Vagina (tissue), 2 donors: ENCODE data around the gene F2RL3. TPM values are rescaled to one million over a fixed set of nuclear protein-coding genes. Genes with fewer than 3 reads are reported as not detected.
A peak's percentile ranks its signal among the peaks of the same experiment; 100 is the strongest.

Experiments
- DNase-seq, 2 donors: peaks; one replicate each; pipeline ENCODE4 v3.0.0-alpha.2; 2017; ENCODE audit errors: extremely low spot score in 2 of 2
- H3K27ac ChIP-seq: fragments of 200-600 bp; sonication (generic); one replicate; pipeline ENCODE4 v1.5.1; 2019
- H3K27me3 ChIP-seq: fragments of 200-600 bp; sonication (generic); one replicate; pipeline ENCODE4 v1.5.1; 2019
- H3K36me3 ChIP-seq, 2 donors: fragments of 200-600 bp; sonication (generic); one replicate each; pipeline ENCODE4 v1.5.1; 2017 to 2019
- H3K4me1 ChIP-seq: fragments of 200-600 bp; sonication (generic); one replicate; pipeline ENCODE4 v1.5.1; 2019
- H3K4me3 ChIP-seq, 2 donors: fragments of 200-600 bp; sonication (generic); 1 replicate in 1 of 2; 2 replicates in 1 of 2; pipeline ENCODE4 v1.5.1; 2016 to 2019
- H3K9me3 ChIP-seq: fragments of 200-600 bp; sonication (generic); one replicate; pipeline ENCODE4 v1.5.1; 2019
- POLR2A ChIP-seq, 2 donors: fragments of 450-650 bp; IDR thresholded peaks; one replicate each; pipeline ENCODE4 v1.6.1; 2017; ENCODE audit warnings: antibody characterized with exemption in 2 of 2, mild to moderate bottlenecking in 2 of 2, moderate library complexity in 2 of 2
- POLR2AphosphoS5 ChIP-seq, 2 donors: sonication (generic); formaldehyde crosslinking; IDR thresholded peaks; one replicate each; pipeline ENCODE4 v1.9.0; 2017; ENCODE audit warnings: antibody characterized with exemption in 2 of 2, mild to moderate bottlenecking in 2 of 2, low read depth in 1 of 2; ENCODE audit not compliant: insufficient read depth in 1 of 2
- intact Hi-C: fragments of 100-400 bp; cut with DNase I; formaldehyde crosslinking; loops from one replicate; pipeline ENCODE4 v1.15.1; 2023
- total RNA-seq: library from RNA; depleted of rRNA; stranded (reverse); fragments of >200 nt; gene quantifications from one replicate; pipeline ENCODE4 v1.2.3, GENCODE V29; 2016
- TF ChIP-seq, protein P1 (sequence below), 3 experiments: fragments of 450-650 bp in 2 of 3; fragments of 200-600 bp in 1 of 3; sonication (generic) in 1 of 3; IDR thresholded peaks; one replicate each; pipeline ENCODE4 v1.5.1; 2017 to 2019; ENCODE audit warnings: antibody characterized with exemption in 3 of 3, mild to moderate bottlenecking in 2 of 3, moderate library complexity in 2 of 3

F2RL3 gene
- total RNA-seq, 1 donor from 2014 or later: 8.3 TPM

GRCh38 chr19:16895467-16896145 lies 6.8 kb downstream of the F2RL3 start:
- Histone ChIP-seq H3K4me3 (peak overlapping the region; percentile 54 to 69), H3K27me3 (no peaks in the 10 kb centered on the region), H3K36me3 (no peaks in the 10 kb centered on the region), H3K4me1 (peaks cover 13% of the 10 kb centered on the region), H3K27ac (peak overlapping the region; percentile 7), H3K9me3 (no peaks in the 10 kb centered on the region)
- intact Hi-C loops: no loop called here
- no peak for TF ChIP-seq POLR2A (IDR thresholded peaks at IDR 0.05)
- peak in 1 of 2 donors; percentile 24 for TF ChIP-seq POLR2AphosphoS5 (IDR thresholded peaks at IDR 0.05; ENCODE audit: insufficient read depth in 1 of 2, low read depth in 1 of 2)
- DNase-seq: no peak

DNA sequence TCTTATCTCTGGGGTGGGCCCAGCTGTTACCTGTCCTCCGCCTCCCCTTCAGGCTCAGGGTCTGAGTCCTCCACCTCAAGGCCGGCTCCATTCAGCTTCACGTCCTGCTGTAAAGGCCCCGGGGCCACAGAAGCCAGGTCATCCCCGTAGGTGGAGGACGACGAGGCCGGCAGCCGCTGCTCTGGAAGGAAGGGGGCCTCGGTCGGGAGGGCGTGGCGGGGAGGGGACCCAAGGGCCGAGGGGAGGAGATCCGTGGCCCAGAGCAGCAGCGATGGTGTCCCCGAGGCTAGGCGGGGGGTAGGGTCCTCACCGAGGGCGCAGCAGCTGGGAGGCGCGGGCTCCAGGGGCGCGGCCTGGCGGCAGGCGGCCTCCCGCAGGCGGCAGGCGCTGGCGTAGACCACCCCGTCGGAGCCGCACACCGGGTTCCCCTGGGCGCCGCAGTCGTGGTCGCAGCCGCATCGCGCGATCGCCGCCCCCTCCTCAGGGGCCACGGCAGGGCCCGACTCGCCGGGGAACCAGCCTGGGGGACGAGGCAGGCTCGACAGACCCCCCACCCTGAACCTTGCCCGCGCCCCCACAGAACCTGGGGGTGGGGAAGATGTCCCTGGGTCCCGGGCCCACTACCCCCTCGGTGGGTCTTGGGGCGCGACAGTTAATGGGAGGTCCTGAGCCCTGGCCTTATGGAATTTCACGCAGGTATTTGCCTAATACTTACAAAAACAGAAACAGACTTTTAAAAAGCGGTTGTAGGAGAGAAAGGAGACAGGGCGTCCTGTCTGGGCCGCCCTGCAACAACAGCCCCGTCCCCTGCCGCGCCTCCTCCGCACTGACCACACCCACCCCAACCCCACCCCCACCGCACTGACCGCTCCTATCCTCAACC lies 7.6 kb downstream of the F2RL3 start:
- H3K9me3 ChIP-seq: no peaks in the 10 kb centered on the region
- peak overlapping the region; percentile 7 for H3K27ac ChIP-seq
- intact Hi-C loops: no loop called here
- H3K36me3 ChIP-seq: no peaks in the 10 kb centered on the region
- no peak for DNase-seq
- H3K4me3 ChIP-seq: peak overlapping the region; percentile 54 to 69
- TF ChIP-seq POLR2AphosphoS5 (IDR thresholded peaks at IDR 0.05; ENCODE audit: insufficient read depth in 1 of 2, low read depth in 1 of 2) (peak in 1 of 2 donors; percentile 67), POLR2A (IDR thresholded peaks at IDR 0.05) (peak in 1 of 2 donors; percentile 34)
- TF ChIP-seq, protein P1, sequence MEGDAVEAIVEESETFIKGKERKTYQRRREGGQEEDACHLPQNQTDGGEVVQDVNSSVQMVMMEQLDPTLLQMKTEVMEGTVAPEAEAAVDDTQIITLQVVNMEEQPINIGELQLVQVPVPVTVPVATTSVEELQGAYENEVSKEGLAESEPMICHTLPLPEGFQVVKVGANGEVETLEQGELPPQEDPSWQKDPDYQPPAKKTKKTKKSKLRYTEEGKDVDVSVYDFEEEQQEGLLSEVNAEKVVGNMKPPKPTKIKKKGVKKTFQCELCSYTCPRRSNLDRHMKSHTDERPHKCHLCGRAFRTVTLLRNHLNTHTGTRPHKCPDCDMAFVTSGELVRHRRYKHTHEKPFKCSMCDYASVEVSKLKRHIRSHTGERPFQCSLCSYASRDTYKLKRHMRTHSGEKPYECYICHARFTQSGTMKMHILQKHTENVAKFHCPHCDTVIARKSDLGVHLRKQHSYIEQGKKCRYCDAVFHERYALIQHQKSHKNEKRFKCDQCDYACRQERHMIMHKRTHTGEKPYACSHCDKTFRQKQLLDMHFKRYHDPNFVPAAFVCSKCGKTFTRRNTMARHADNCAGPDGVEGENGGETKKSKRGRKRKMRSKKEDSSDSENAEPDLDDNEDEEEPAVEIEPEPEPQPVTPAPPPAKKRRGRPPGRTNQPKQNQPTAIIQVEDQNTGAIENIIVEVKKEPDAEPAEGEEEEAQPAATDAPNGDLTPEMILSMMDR (IDR thresholded peaks at IDR 0.05): no peak
- no peaks in the 10 kb centered on the region for H3K27me3 ChIP-seq
- peaks cover 13% of the 10 kb centered on the region for H3K4me1 ChIP-seq

DNA sequence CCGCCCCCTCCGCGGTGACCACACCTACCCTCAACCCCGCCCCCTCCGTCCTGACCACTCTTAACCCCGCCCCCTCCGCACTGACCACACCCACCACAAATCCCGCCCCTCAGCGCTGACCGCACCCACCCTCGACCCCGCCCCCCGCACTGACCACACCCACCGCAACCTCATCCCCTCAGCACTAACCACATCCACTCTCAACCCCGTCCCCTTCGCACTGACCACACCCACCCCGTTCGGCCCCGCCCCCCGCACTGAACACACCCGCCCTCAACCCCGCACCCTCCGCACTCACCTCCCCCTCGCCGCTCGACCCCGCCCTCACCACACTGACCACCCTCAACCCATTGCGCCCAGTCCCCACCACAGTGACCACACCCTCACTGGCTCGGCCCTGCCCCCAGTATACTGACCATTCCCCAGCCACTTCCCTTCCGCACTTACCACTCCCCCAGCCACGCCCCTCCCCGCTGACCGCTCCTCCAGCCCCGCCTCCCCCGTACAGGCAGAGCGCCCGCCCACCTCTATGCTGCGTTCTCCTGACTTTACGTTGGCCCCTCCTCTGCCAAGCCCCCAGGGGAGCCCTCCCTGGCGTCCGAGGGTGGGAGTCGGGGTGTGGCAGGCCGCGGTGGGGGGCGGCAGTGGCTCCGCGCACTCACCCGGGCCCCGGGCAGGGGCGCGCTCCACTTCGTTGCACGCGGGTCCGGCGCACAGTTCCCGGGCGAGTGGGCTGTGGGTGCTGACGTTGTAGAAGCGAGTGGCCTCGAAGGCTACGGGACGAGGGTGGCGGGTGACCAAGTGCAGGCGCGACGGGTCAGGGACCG lies 8.4 kb downstream of the F2RL3 start:
- Histone ChIP-seq H3K27me3 (no peaks in the 10 kb centered on the region), H3K9me3 (no peaks in the 10 kb centered on the region), H3K4me1 (peaks cover 13% of the 10 kb centered on the region), H3K36me3 (no peaks in the 10 kb centered on the region), H3K4me3 (peak overlapping the region; percentile 54 to 70), H3K27ac (peak overlapping the region; percentile 73)
- DNase-seq: peak in 1 of 2 donors; percentile 97
- intact Hi-C loops: no loop called here
- TF ChIP-seq POLR2AphosphoS5 (IDR thresholded peaks at IDR 0.05; ENCODE audit: insufficient read depth in 1 of 2, low read depth in 1 of 2) (peak; percentile 11 to 85), POLR2A (IDR thresholded peaks at IDR 0.05) (no peak)

DNA sequence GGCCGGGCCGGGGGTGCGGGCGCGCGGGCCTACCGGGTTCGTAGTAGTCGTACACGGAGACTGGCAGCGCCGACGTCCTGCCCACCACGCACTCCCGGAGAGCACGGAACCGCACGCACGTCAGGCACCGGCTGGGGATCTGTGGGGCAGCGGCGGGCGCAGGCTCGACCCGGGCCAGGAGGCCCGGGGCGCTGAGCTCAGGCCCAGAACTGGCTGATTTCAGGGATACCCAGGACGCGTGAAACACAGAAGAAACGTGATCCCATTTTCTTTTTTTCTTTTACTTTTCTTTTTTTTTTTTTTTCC lies 9.0 kb downstream of the F2RL3 start:
- H3K27ac ChIP-seq: peak overlapping the region; percentile 73
- H3K4me1 ChIP-seq: peaks cover 13% of the 10 kb centered on the region
- H3K27me3 ChIP-seq: no peaks in the 10 kb centered on the region
- no peaks in the 10 kb centered on the region for H3K9me3 ChIP-seq
- H3K36me3 ChIP-seq: no peaks in the 10 kb centered on the region
- H3K4me3 ChIP-seq: peak overlapping the region; percentile 54 to 70
- no peak for DNase-seq
- peak in 1 of 2 donors; percentile 23 for TF ChIP-seq POLR2AphosphoS5 (IDR thresholded peaks at IDR 0.05; ENCODE audit: insufficient read depth in 1 of 2, low read depth in 1 of 2)
- TF ChIP-seq, protein P1 (IDR thresholded peaks at IDR 0.05): no peak
- intact Hi-C loops: no loop called here

- intact Hi-C loops: no loop called here
- Histone ChIP-seq H3K27me3 (no peaks in the 10 kb centered on the region), H3K27ac (no peak overlapping the region), H3K4me1 (peaks cover 13% of the 10 kb centered on the region), H3K36me3 (no peaks in the 10 kb centered on the region), H3K9me3 (no peaks in the 10 kb centered on the region), H3K4me3 (no peak overlapping the region)
- no peak for DNase-seq
- TF ChIP-seq POLR2AphosphoS5 (IDR thresholded peaks at IDR 0.05; ENCODE audit: insufficient read depth in 1 of 2, low read depth in 1 of 2) (no peak), POLR2A (IDR thresholded peaks at IDR 0.05) (no peak)
- TF ChIP-seq, protein P1 (IDR thresholded peaks at IDR 0.05): no peak
Observed at GRCh38 chr19:16898361-16899015, 9.7 kb downstream of the F2RL3 start.
